CD4-positive, CD25-positive, alpha-beta regulatory T cell (primary cell): ENCODE results near the gene ACSL3. TPM values are rescaled to one million over a fixed set of nuclear protein-coding genes. Genes with fewer than 3 reads are reported as not detected.

Experiments used
- ATAC-seq, 2 donors: fragments of 150-1000 bp; cut with Tn5 transposase; one replicate each; pipeline ENCODE4 v1.10.0; 2021; ENCODE audit warnings: low read depth in 2 of 2, moderate number of reproducible peaks in 2 of 2, moderate library complexity in 1 of 2
- DNase-seq, 3 donors: peaks; one replicate each; pipeline versions ENCODE4 v3.0.0 to v3.0.0-alpha.2; 2012 to 2022; ENCODE audit warnings: mixed read lengths in 1 of 3
- H3K27ac ChIP-seq: one replicate; pipeline ENCODE4 v1.7.0; 2013; ENCODE audit warnings: mild to moderate bottlenecking, low read length; ENCODE audit not compliant: insufficient read depth, poor library complexity, severe bottlenecking
- H3K27me3 ChIP-seq: one replicate; pipeline ENCODE4 v1.7.0; 2013; ENCODE audit warnings: low read length; ENCODE audit not compliant: control insufficient read depth, insufficient read depth
- H3K36me3 ChIP-seq: one replicate; pipeline ENCODE4 v1.7.0; 2013; ENCODE audit warnings: mild to moderate bottlenecking, low read length, moderate library complexity; ENCODE audit not compliant: control insufficient read depth, insufficient read depth
- H3K4me1 ChIP-seq: 2 replicates; pipeline ENCODE4 v1.7.0; 2013; ENCODE audit warnings: mild to moderate bottlenecking, low read length; ENCODE audit not compliant: insufficient read depth, control insufficient read depth, poor library complexity, severe bottlenecking
- H3K4me3 ChIP-seq: one replicate; pipeline ENCODE4 v1.7.0; 2013; ENCODE audit warnings: low read depth, mild to moderate bottlenecking, low read length, moderate library complexity
- H3K9me3 ChIP-seq, 2 experiments: 1 replicate in 1 of 2; 2 replicates in 1 of 2; pipeline ENCODE4 v1.7.0; 2013; ENCODE audit warnings: low read length in 2 of 2, mild to moderate bottlenecking in 1 of 2, moderate library complexity in 1 of 2; ENCODE audit not compliant: control insufficient read depth in 2 of 2
- H3K27ac Mint-ChIP-seq, 3 donors: one replicate each; pipeline ENCODE4 v1.8.0; 2020 to 2022; ENCODE audit warnings: mild to moderate bottlenecking in 3 of 3, mixed read lengths in 3 of 3, moderate library complexity in 2 of 3
- H3K27me3 Mint-ChIP-seq: one replicate; pipeline ENCODE4 v1.8.0; 2022; ENCODE audit warnings: mild to moderate bottlenecking, mixed read lengths
- H3K36me3 Mint-ChIP-seq: one replicate; pipeline ENCODE4 v1.8.0; 2020; ENCODE audit warnings: mixed read lengths
- H3K4me1 Mint-ChIP-seq, 4 donors: one replicate each; pipeline ENCODE4 v1.8.0; 2020 to 2022; ENCODE audit warnings: mixed read lengths in 4 of 4, mild to moderate bottlenecking in 1 of 4
- H3K4me3 Mint-ChIP-seq, 4 donors: one replicate each; pipeline ENCODE4 v1.8.0; 2020 to 2022; ENCODE audit warnings: mild to moderate bottlenecking in 4 of 4, mixed read lengths in 4 of 4, moderate library complexity in 3 of 4
- H3K9me3 Mint-ChIP-seq, 7 donors: one replicate each; pipeline ENCODE4 v1.8.0; 2020 to 2022; ENCODE audit warnings: mixed read lengths in 7 of 7, mild to moderate bottlenecking in 3 of 7, moderate library complexity in 2 of 7
- polyA plus RNA-seq, 4 donors: library from polyadenylated mRNA; unstranded; fragments of 300-500 nt; fragmentation: Illumina TruSeq; gene quantifications; one replicate each; pipeline ENCODE4 v1.2.3, GENCODE V29; 2021
- total RNA-seq: library from RNA; stranded (reverse); gene quantifications from one replicate; pipeline ENCODE4 v1.2.3, GENCODE V29; 2022

Gene ACSL3
- total RNA-seq (60.0 TPM), polyA plus RNA-seq (10 to 100 TPM; 20.1 to 31.7 (median 27.0) TPM)

GRCh38 chr2:222860740-222861410, at the start of gene ACSL3:
TSS of gene ACSL3 (plus strand) at chr2:222861036. CDS start at chr2:222908773, 47,737 bp downstream.
- H3K9me3 ChIP-seq, result no peaks in the 10 kb centered on the region
- H3K27me3 ChIP-seq, result peaks cover 2% of the 10 kb centered on the region
- peak; percentile 84 to 94 (median 90) for DNase-seq
- H3K4me3 Mint-ChIP-seq, result peak within 1 kb of the TSS; percentile 84 to 90 (median 88)
- ATAC-seq, result peak; percentile 99
- H3K9me3 Mint-ChIP-seq, result peaks cover 0 to 1% (median 0%) of the 10 kb centered on the region in 7 donors
- H3K27ac Mint-ChIP-seq, result peak within 1 kb of the TSS in 2 of 3 donors; percentile 92 to 95
- H3K36me3 Mint-ChIP-seq, result no peaks in the 10 kb centered on the region
- peaks cover 20% of the 10 kb centered on the region for H3K4me1 ChIP-seq
- H3K27ac ChIP-seq, result peak within 1 kb of the TSS; percentile 72
- H3K36me3 ChIP-seq, result no peaks in the 10 kb centered on the region
- peaks cover 22% of the 10 kb centered on the region for H3K27me3 Mint-ChIP-seq
- H3K4me3 ChIP-seq, result peak within 1 kb of the TSS; percentile 76
- H3K4me1 Mint-ChIP-seq, result peaks cover 4 to 9% (median 7%) of the 10 kb centered on the region in 4 donors

- Histone ChIP-seq H3K4me3 (no peak overlapping the region), H3K4me1 (no peaks in the 10 kb centered on the region), H3K27me3 (no peaks in the 10 kb centered on the region), H3K9me3 (no peaks in the 10 kb centered on the region), H3K27ac (no peak overlapping the region), H3K36me3 (no peaks in the 10 kb centered on the region)
- Mint-ChIP-seq H3K27ac (no peak overlapping the region), H3K4me3 (no peak overlapping the region), H3K36me3 (no peaks in the 10 kb centered on the region), H3K27me3 (peaks cover 8% of the 10 kb centered on the region), H3K4me1 (peaks cover 6 to 18% (median 9%) of the 10 kb centered on the region in 4 donors), H3K9me3 (no peaks in the 10 kb centered on the region)
- DNase-seq (no peak), ATAC-seq (no peak)
These were observed 49.0 kb upstream of the ACSL3 start for GRCh38 chr2:222811828-222812227.

- Mint-ChIP-seq H3K36me3 (no peaks in the 10 kb centered on the region), H3K9me3 (no peaks in the 10 kb centered on the region), H3K27ac (peak overlapping the region in 1 of 3 donors; percentile 53), H3K4me1 (peaks cover 7 to 18% (median 10%) of the 10 kb centered on the region in 4 donors), H3K4me3 (no peak overlapping the region), H3K27me3 (peaks cover 8% of the 10 kb centered on the region)
- Histone ChIP-seq H3K4me1 (no peaks in the 10 kb centered on the region), H3K36me3 (no peaks in the 10 kb centered on the region), H3K27me3 (no peaks in the 10 kb centered on the region), H3K9me3 (no peaks in the 10 kb centered on the region), H3K27ac (no peak overlapping the region), H3K4me3 (no peak overlapping the region)
- peak in 1 of 3 donors; percentile 73 for DNase-seq
- ATAC-seq, result peak; percentile 28 to 42
These were observed 47.5 kb upstream of the ACSL3 start for GRCh38 chr2:222813177-222813843.

- H3K4me3 Mint-ChIP-seq, result no peak overlapping the region
- no peaks in the 10 kb centered on the region for H3K36me3 Mint-ChIP-seq
- no peaks in the 10 kb centered on the region for H3K9me3 Mint-ChIP-seq
- Histone ChIP-seq H3K36me3 (no peaks in the 10 kb centered on the region), H3K27ac (no peak overlapping the region), H3K9me3 (no peaks in the 10 kb centered on the region), H3K4me1 (no peaks in the 10 kb centered on the region), H3K4me3 (no peak overlapping the region), H3K27me3 (no peaks in the 10 kb centered on the region)
- H3K27ac Mint-ChIP-seq, result no peak overlapping the region
- no peak for ATAC-seq
- peaks cover 0 to 4% (median 0%) of the 10 kb centered on the region in 4 donors for H3K4me1 Mint-ChIP-seq
- peak in 1 of 3 donors; percentile 3 for DNase-seq
- peaks cover 4% of the 10 kb centered on the region for H3K27me3 Mint-ChIP-seq
These were observed 41.0 kb upstream of the ACSL3 start for GRCh38 chr2:222819722-222820333.

- H3K36me3 Mint-ChIP-seq, result no peaks in the 10 kb centered on the region
- no peak overlapping the region for H3K4me3 Mint-ChIP-seq
- no peak overlapping the region for H3K27ac Mint-ChIP-seq
- Histone ChIP-seq H3K9me3 (no peaks in the 10 kb centered on the region), H3K36me3 (no peaks in the 10 kb centered on the region), H3K4me3 (no peak overlapping the region), H3K27ac (no peak overlapping the region), H3K27me3 (no peaks in the 10 kb centered on the region), H3K4me1 (no peaks in the 10 kb centered on the region)
- DNase-seq (no peak), ATAC-seq (no peak)
- no peaks in the 10 kb centered on the region for H3K4me1 Mint-ChIP-seq
- H3K27me3 Mint-ChIP-seq, result peaks cover 12% of the 10 kb centered on the region
- H3K9me3 Mint-ChIP-seq, result no peaks in the 10 kb centered on the region
These were observed 37.5 kb upstream of the ACSL3 start for GRCh38 chr2:222823183-222823930.

- Mint-ChIP-seq H3K4me1 (no peaks in the 10 kb centered on the region), H3K4me3 (no peak overlapping the region), H3K27me3 (peaks cover 19% of the 10 kb centered on the region), H3K9me3 (no peaks in the 10 kb centered on the region), H3K27ac (no peak overlapping the region), H3K36me3 (no peaks in the 10 kb centered on the region)
- DNase-seq (no peak), ATAC-seq (no peak)
- Histone ChIP-seq H3K9me3 (no peaks in the 10 kb centered on the region), H3K4me1 (no peaks in the 10 kb centered on the region), H3K27ac (no peak overlapping the region), H3K36me3 (no peaks in the 10 kb centered on the region), H3K4me3 (no peak overlapping the region), H3K27me3 (no peaks in the 10 kb centered on the region)
These were observed 35.8 kb upstream of the ACSL3 start for GRCh38 chr2:222825031-222825430.

GRCh38 chr2:222827417-222827816, 33.4 kb upstream of the ACSL3 start:
- no peaks in the 10 kb centered on the region for H3K4me1 Mint-ChIP-seq
- DNase-seq, result no peak
- ATAC-seq, result no peak

More at GRCh38 chr2:222827417-222827816, 33.4 kb upstream of the ACSL3 start:
- no peaks in the 10 kb centered on the region for H3K36me3 ChIP-seq
- no peaks in the 10 kb centered on the region for H3K36me3 Mint-ChIP-seq
- no peak overlapping the region for H3K27ac ChIP-seq
- no peaks in the 10 kb centered on the region for H3K9me3 ChIP-seq
- H3K9me3 Mint-ChIP-seq, result no peaks in the 10 kb centered on the region
- H3K27ac Mint-ChIP-seq, result no peak overlapping the region
- no peak overlapping the region for H3K4me3 Mint-ChIP-seq
- no peak overlapping the region for H3K4me3 ChIP-seq
- H3K4me1 ChIP-seq, result no peaks in the 10 kb centered on the region
- no peaks in the 10 kb centered on the region for H3K27me3 ChIP-seq
- H3K27me3 Mint-ChIP-seq, result peaks cover 17% of the 10 kb centered on the region
